Upper lobe of right lung (tissue), 1 donor: ENCODE results near the gene RABEP1. TPM values are rescaled to one million over a fixed set of nuclear protein-coding genes. Genes with fewer than 3 reads are reported as not detected.
"Not testable (repeated sequence)": the region's sequence is repeated elsewhere in the genome, so short reads cannot be mapped to it uniquely, and the experiment has no call there.

ENCODE experiments used
- ATAC-seq: fragments of 200-7000 bp; cut with Tn5 transposase; one replicate; pipeline ENCODE4 v1.9.1; 2020; ENCODE audit warnings: mild to moderate bottlenecking, moderate library complexity
- DNase-seq: peaks from one replicate; pipeline ENCODE4 v3.0.0-alpha.2; 2020
- H3K27ac ChIP-seq: fragments of 200-600 bp; one replicate; pipeline ENCODE4 v1.8.0; 2022
- H3K27me3 ChIP-seq: fragments of 200-600 bp; one replicate; pipeline ENCODE4 v1.8.0; 2022; ENCODE audit warnings: mild to moderate bottlenecking
- H3K36me3 ChIP-seq: fragments of 200-600 bp; one replicate; pipeline ENCODE4 v1.8.0; 2022
- H3K4me1 ChIP-seq: fragments of 200-600 bp; one replicate; pipeline ENCODE4 v1.8.0; 2022
- H3K4me3 ChIP-seq: fragments of 200-600 bp; one replicate; pipeline ENCODE4 v1.8.0; 2022; ENCODE audit warnings: mild to moderate bottlenecking
- H3K9me3 ChIP-seq: fragments of 200-600 bp; one replicate; pipeline ENCODE4 v1.8.0; 2022
- CTCF ChIP-seq: fragments of 200-600 bp; IDR thresholded peaks from one replicate; pipeline ENCODE4 v1.8.0; 2022; ENCODE audit warnings: antibody characterized with exemption
- intact Hi-C: fragments of 100-400 bp; cut with DNase I; formaldehyde crosslinking; loops from one replicate; pipeline ENCODE4 v1.11.0; 2022
- long read RNA-seq: library from polyadenylated mRNA; unstranded; transcript quantifications from one replicate; pipeline ENCODE4 v2.0.0, GENCODE V29; 2021
- total RNA-seq: library from RNA; stranded (reverse); fragmentation: NEBNext Ultra II Directional; extraction: Animal tissue kit (Norgen Biotek cat#: 25700); gene quantifications from one replicate; pipeline ENCODE4 v1.2.1, GENCODE V29; 2021
- donor health status: DM: no; HTN: yes; CAD: no; lungs with severe emphysema.

Gene RABEP1
- 43.9 TPM for total RNA-seq
- long read RNA-seq, full-length matches to known transcripts, result 77 of 100 reads
- long read RNA-seq, partial matches to known transcripts, result 6 of 100 reads
- long read RNA-seq, other reads (novel, unspliced or antisense), result 17 of 100 reads

- intact Hi-C loops, result no loop called here
- peak within 1 kb of the TSS; percentile 81 for H3K27ac ChIP-seq
- H3K36me3 ChIP-seq, result no peaks in the 10 kb centered on the region
- peak; percentile 96 for DNase-seq
- peak; percentile 31 for TF ChIP-seq CTCF
- H3K27me3 ChIP-seq, result no peaks in the 10 kb centered on the region
- no peaks in the 10 kb centered on the region for H3K9me3 ChIP-seq
- peaks cover 11% of the 10 kb centered on the region for H3K4me1 ChIP-seq
- peak; percentile 97 for ATAC-seq
- peak within 1 kb of the TSS; percentile 69 for H3K4me3 ChIP-seq
These were observed at the start of gene RABEP1 for GRCh38 chr17:5281814-5282641. Gene RABEP1 (plus strand): TSS chr17:5282284. CDS start chr17:5282487, 203 bp downstream.

- H3K27ac ChIP-seq, H3K27me3 ChIP-seq, H3K9me3 ChIP-seq, H3K36me3 ChIP-seq, ATAC-seq, H3K4me1 ChIP-seq, intact Hi-C loops, DNase-seq: not testable (repeated sequence)
- peak overlapping the region; percentile 40 for H3K4me3 ChIP-seq
These were observed 48.6 kb upstream of the RABEP1 start for GRCh38 chr17:5233492-5233891.

- DNase-seq (peak; percentile 79), ATAC-seq (peak; percentile 85)
- Histone ChIP-seq H3K4me3 (peak within 1 kb of the TSS; percentile 40), H3K27me3 (no peaks in the 10 kb centered on the region), H3K27ac (peak within 1 kb of the TSS; percentile 55), H3K4me1 (no peaks in the 10 kb centered on the region), H3K36me3 (no peaks in the 10 kb centered on the region), H3K9me3 (no peaks in the 10 kb centered on the region)
- TF ChIP-seq CTCF, result no peak
- intact Hi-C loops, result loop anchor here (5.0 kb wide), 1 partner anchor 38 kb away; no protein-coding TSS in a partner anchor
These were observed 47.2 kb upstream of the RABEP1 start, which contains the start of gene SCIMP for GRCh38 chr17:5234645-5235576. Gene SCIMP (minus strand): TSS chr17:5234860. CDS start chr17:5234755, 105 bp downstream.

GRCh38 chr17:5236938-5237540 is 45.0 kb upstream of the RABEP1 start:
- TF ChIP-seq CTCF, result no peak
- intact Hi-C loops, result loop anchor here (5.0 kb wide), 1 partner anchor 40 kb away; no protein-coding TSS in a partner anchor
- H3K4me1 ChIP-seq, result no peaks in the 10 kb centered on the region
- no peaks in the 10 kb centered on the region for H3K9me3 ChIP-seq
- no peak overlapping the region for H3K27ac ChIP-seq
- H3K4me3 ChIP-seq, result no peak overlapping the region
- no peaks in the 10 kb centered on the region for H3K36me3 ChIP-seq
- no peaks in the 10 kb centered on the region for H3K27me3 ChIP-seq
- ATAC-seq (no peak), DNase-seq (no peak)

GRCh38 chr17:5237541-5238016 is 44.5 kb upstream of the RABEP1 start:
- peak; percentile 74 for TF ChIP-seq CTCF
- intact Hi-C loops, result loop anchor here (5.0 kb wide), 1 partner anchor 40 kb away; no protein-coding TSS in a partner anchor
- no peaks in the 10 kb centered on the region for H3K4me1 ChIP-seq
- ATAC-seq, result peak; percentile 90
- no peaks in the 10 kb centered on the region for H3K27me3 ChIP-seq
- H3K27ac ChIP-seq, result no peak overlapping the region
- no peaks in the 10 kb centered on the region for H3K36me3 ChIP-seq
- DNase-seq, result peak; percentile 69
- H3K9me3 ChIP-seq, result no peaks in the 10 kb centered on the region
- no peak overlapping the region for H3K4me3 ChIP-seq
